BE2C (cell line): ENCODE data around the gene CPA4. TPM values are rescaled to one million over a fixed set of nuclear protein-coding genes. Genes with fewer than 3 reads are reported as not detected.
"Not testable (repeated sequence)": the region's sequence is repeated elsewhere in the genome, so short reads cannot be mapped to it uniquely, and the experiment has no call there.

ENCODE experiments used
- DNase-seq: peaks from one replicate; pipeline ENCODE4 v3.0.0-alpha.2; 2020
- H3K27me3 ChIP-seq: fragments of 250-450 bp; sonication (Bioruptor Pico); 2 replicates; pipeline ENCODE4 v1.5.1; 2020; ENCODE audit warnings: mild to moderate bottlenecking
- H3K36me3 ChIP-seq: fragments of 250-450 bp; sonication (Bioruptor Pico); 2 replicates; pipeline ENCODE4 v1.5.1; 2020; ENCODE audit warnings: mild to moderate bottlenecking
- H3K4me1 ChIP-seq: fragments of 250-450 bp; sonication (Bioruptor Pico); 2 replicates; pipeline ENCODE4 v1.5.1; 2020
- H3K4me3 ChIP-seq: 2 replicates; pipeline ENCODE4 v1.5.1; 2011; ENCODE audit warnings: low read depth, low read length
- H3K9me3 ChIP-seq: fragments of 250-450 bp; sonication (Bioruptor Pico); 2 replicates; pipeline ENCODE4 v1.5.1; 2020
- CTCF ChIP-seq: IDR thresholded peaks from 2 replicates; pipeline ENCODE4 v1.5.1; 2012; ENCODE audit warnings: mild to moderate bottlenecking, low read depth, low read length
- polyA plus RNA-seq: library from polyadenylated mRNA; unstranded; fragments of >200 nt; gene quantifications from one replicate; pipeline ENCODE4 v1.2.1, GENCODE V29; 2012; ENCODE audit warnings: low read depth, missing spikeins; ENCODE audit not compliant: insufficient read length, insufficient read depth

CPA4 gene
- not detected for polyA plus RNA-seq

- no peak for TF ChIP-seq CTCF
- DNase-seq: no peak
- Histone ChIP-seq H3K36me3 (no peaks in the 10 kb centered on the region), H3K27me3 (no peaks in the 10 kb centered on the region), H3K9me3 (no peaks in the 10 kb centered on the region), H3K4me1 (no peaks in the 10 kb centered on the region), H3K4me3 (no peak within 1 kb of the TSS)
These were observed at the start of gene CPA4 for GRCh38 chr7:130292682-130293257. Gene CPA4, plus strand, starts transcription at chr7:130293161. Its CDS starts 20 bp downstream, at chr7:130293181.

GRCh38 chr7:130243486-130243885 is 49.5 kb upstream of the CPA4 start:
- not testable (repeated sequence) for H3K27me3 ChIP-seq, H3K4me3 ChIP-seq, H3K9me3 ChIP-seq, H3K4me1 ChIP-seq, DNase-seq, H3K36me3 ChIP-seq

GRCh38 chr7:130246491-130246890 is 46.5 kb upstream of the CPA4 start:
- H3K27me3 ChIP-seq, H3K36me3 ChIP-seq, H3K9me3 ChIP-seq, DNase-seq, H3K4me1 ChIP-seq, H3K4me3 ChIP-seq: not testable (repeated sequence)

GRCh38 chr7:130248842-130249241 is 44.1 kb upstream of the CPA4 start:
- not testable (repeated sequence) for H3K27me3 ChIP-seq, H3K36me3 ChIP-seq, H3K4me1 ChIP-seq, H3K9me3 ChIP-seq, DNase-seq, H3K4me3 ChIP-seq

- not testable (repeated sequence) for DNase-seq, H3K9me3 ChIP-seq, H3K27me3 ChIP-seq, H3K4me3 ChIP-seq, H3K36me3 ChIP-seq, H3K4me1 ChIP-seq
These were observed 43.3 kb upstream of the CPA4 start for GRCh38 chr7:130249626-130250025.

- Histone ChIP-seq H3K9me3 (no peaks in the 10 kb centered on the region), H3K4me3 (no peak overlapping the region), H3K4me1 (no peaks in the 10 kb centered on the region), H3K27me3 (no peaks in the 10 kb centered on the region), H3K36me3 (no peaks in the 10 kb centered on the region)
- DNase-seq: no peak
- TF ChIP-seq CTCF: no peak
These were observed 38.4 kb upstream of the CPA4 start for GRCh38 chr7:130254555-130254954.

- DNase-seq: no peak
- Histone ChIP-seq H3K27me3 (no peaks in the 10 kb centered on the region), H3K9me3 (no peaks in the 10 kb centered on the region), H3K4me3 (no peak overlapping the region), H3K36me3 (no peaks in the 10 kb centered on the region), H3K4me1 (no peaks in the 10 kb centered on the region)
- TF ChIP-seq CTCF: no peak
These were observed 36.3 kb upstream of the CPA4 start for GRCh38 chr7:130256704-130257103.

GRCh38 chr7:130258494-130259078 is 34.4 kb upstream of the CPA4 start:
- DNase-seq: no peak
- H3K4me1 ChIP-seq: no peaks in the 10 kb centered on the region

More at GRCh38 chr7:130258494-130259078, 34.4 kb upstream of the CPA4 start:
- Histone ChIP-seq H3K36me3 (no peaks in the 10 kb centered on the region), H3K4me3 (no peak overlapping the region), H3K27me3 (no peaks in the 10 kb centered on the region), H3K9me3 (no peaks in the 10 kb centered on the region)
- TF ChIP-seq CTCF: no peak
